ENCODE results near the gene MED19. TPM values are rescaled to one million over a fixed set of nuclear protein-coding genes. Genes with fewer than 3 reads are reported as not detected.

MED19 gene
- total RNA-seq, 4 donors from 2014 or later: 5.8 to 26.1 (median 11.8) TPM

GRCh38 chr11:57751176-57751575 lies 39.2 kb upstream of the MED19 start:
- intact Hi-C loops (cut with DNase I): no loop called here
- TF ChIP-seq POLR2A (IDR thresholded peaks at IDR 0.05; ENCODE audit: low read depth) (no peak), CTCF (IDR thresholded peaks at IDR 0.05) (no peak), POLR2AphosphoS5 (IDR thresholded peaks at IDR 0.05) (no peak), EP300 (IDR thresholded peaks at IDR 0.05) (no peak)

GRCh38 chr11:57746920-57747319 lies 34.9 kb upstream of the MED19 start:
- Histone ChIP-seq H3K9me3 (no peaks in the 10 kb centered on the region), H3K4me3 (no peak overlapping the region), H3K36me3 (peaks cover 18 to 53% (median 40%) of the 10 kb centered on the region in 4 donors), H3K27me3 (no peaks in the 10 kb centered on the region), H3K4me1 (peaks cover 16 to 22% (median 19%) of the 10 kb centered on the region in 4 donors), H3K27ac (replicated peaks in 1 of 4) (no peak overlapping the region)
- 95% methylated on average over 1 of the region's 1 CpG for WGBS
- intact Hi-C loops (cut with DNase I): no loop called here
- no peak for DNase-seq (ENCODE audit: extremely low spot score)
- TF ChIP-seq EP300 (IDR thresholded peaks at IDR 0.05) (no peak), POLR2A (IDR thresholded peaks at IDR 0.05; ENCODE audit: low read depth) (no peak), CTCF (IDR thresholded peaks at IDR 0.05) (no peak)

More at GRCh38 chr11:57751176-57751575, 39.2 kb upstream of the MED19 start:
- Histone ChIP-seq H3K9me3 (no peaks in the 10 kb centered on the region), H3K4me3 (no peak overlapping the region), H3K4me1 (peaks cover 4 to 8% (median 7%) of the 10 kb centered on the region in 4 donors), H3K36me3 (peaks cover 0 to 19% (median 6%) of the 10 kb centered on the region in 4 donors), H3K27ac (replicated peaks in 1 of 4) (no peak overlapping the region), H3K27me3 (no peaks in the 10 kb centered on the region)
- no peak for DNase-seq (ENCODE audit: extremely low spot score)

GRCh38 chr11:57745206-57745605 lies 33.2 kb upstream of the MED19 start:
- Histone ChIP-seq H3K9me3 (no peaks in the 10 kb centered on the region), H3K27ac (replicated peaks in 1 of 4) (no peak overlapping the region), H3K27me3 (no peaks in the 10 kb centered on the region), H3K4me1 (peaks cover 16 to 25% (median 19%) of the 10 kb centered on the region in 4 donors), H3K4me3 (no peak overlapping the region), H3K36me3 (peaks cover 18 to 55% (median 42%) of the 10 kb centered on the region in 4 donors)
- intact Hi-C loops (cut with DNase I): no loop called here
- 90% methylated on average over 5 of the region's 5 CpGs for WGBS
- TF ChIP-seq POLR2AphosphoS5 (IDR thresholded peaks at IDR 0.05): no peak
- TF ChIP-seq POLR2A (IDR thresholded peaks at IDR 0.05; ENCODE audit: low read depth): no peak
- TF ChIP-seq CTCF (IDR thresholded peaks at IDR 0.05): no peak
- no peak for TF ChIP-seq EP300 (IDR thresholded peaks at IDR 0.05)
- no peak for DNase-seq (ENCODE audit: extremely low spot score)

- Histone ChIP-seq H3K9me3 (no peaks in the 10 kb centered on the region), H3K36me3 (peaks cover 18 to 62% (median 47%) of the 10 kb centered on the region in 4 donors), H3K27ac (replicated peaks in 1 of 4) (no peak overlapping the region), H3K4me3 (no peak overlapping the region), H3K27me3 (no peaks in the 10 kb centered on the region), H3K4me1 (peaks cover 16 to 25% (median 19%) of the 10 kb centered on the region in 4 donors)
- WGBS: 75% methylated on average over 2 of the region's 2 CpGs
- intact Hi-C loops (cut with DNase I): no loop called here
- DNase-seq (ENCODE audit: extremely low spot score): no peak
- no peak for TF ChIP-seq POLR2AphosphoS5 (IDR thresholded peaks at IDR 0.05)
Observed at GRCh38 chr11:57744357-57744756, 32.3 kb upstream of the MED19 start.

GRCh38 chr11:57742087-57742452 lies 30.1 kb upstream of the MED19 start:
- Histone ChIP-seq H3K27ac (replicated peaks in 1 of 4) (peak overlapping the region; percentile 89 to 97 (median 96)), H3K4me1 (peaks cover 16 to 25% (median 19%) of the 10 kb centered on the region in 4 donors), H3K4me3 (peak overlapping the region; percentile 74 to 99 (median 84)), H3K36me3 (peaks cover 24 to 76% (median 63%) of the 10 kb centered on the region in 4 donors), H3K27me3 (no peaks in the 10 kb centered on the region), H3K9me3 (no peaks in the 10 kb centered on the region)
- no peak for DNase-seq (ENCODE audit: extremely low spot score)
- intact Hi-C loops (cut with DNase I): no loop called here
- WGBS: 5% methylated on average over 10 of the region's 10 CpGs
- TF ChIP-seq CTCF (IDR thresholded peaks at IDR 0.05) (no peak), POLR2AphosphoS5 (IDR thresholded peaks at IDR 0.05) (peak in 1 of 2 donors; percentile 5), EP300 (IDR thresholded peaks at IDR 0.05) (no peak)

Data from esophagus muscularis mucosa (tissue), 4 donors.